Peyer's patch (tissue), 4 donors: ENCODE results near the gene C10orf53.

ENCODE experiments used
- CTCF ChIP-seq, 6 experiments: fragments of 450-650 bp in 4 of 6; fragments of 200-600 bp in 2 of 6; sonication (generic) in 1 of 6; IDR thresholded peaks; one replicate each; pipeline ENCODE4 v1.5.1; 2017 to 2019; ENCODE audit warnings: antibody characterized with exemption in 6 of 6, mild to moderate bottlenecking in 3 of 6, moderate library complexity in 1 of 6
- POLR2A ChIP-seq, 2 donors: fragments of 450-650 bp; IDR thresholded peaks; one replicate each; pipeline ENCODE4 v1.5.1; 2017; ENCODE audit warnings: antibody characterized with exemption in 2 of 2, mild to moderate bottlenecking in 2 of 2, moderate library complexity in 2 of 2

- TF ChIP-seq CTCF (IDR thresholded peaks at IDR 0.05), result no peak
- TF ChIP-seq POLR2A (IDR thresholded peaks at IDR 0.05), result no peak
Observed at GRCh38 chr10:49698679-49699078, 19.2 kb downstream of the C10orf53 start.
